Progenitor cell of endocrine pancreas (in vitro differentiated cells): Measurements from ENCODE around the gene MPIG6B. TPM values are rescaled to one million over a fixed set of nuclear protein-coding genes. Genes with fewer than 3 reads are reported as not detected.

Experiments used
- DNase-seq: peaks from one replicate; pipeline ENCODE4 v3.0.0; 2021; ENCODE audit warnings: low spot score; ENCODE audit not compliant: unreplicated experiment
- H3K27ac Mint-ChIP-seq: 2 replicates; pipeline ENCODE4 v1.8.0; 2021; ENCODE audit warnings: mild to moderate bottlenecking, moderate library complexity, mixed read lengths
- H3K27me3 Mint-ChIP-seq: 2 replicates; pipeline ENCODE4 v1.8.0; 2021; ENCODE audit warnings: mixed read lengths
- H3K36me3 Mint-ChIP-seq: 2 replicates; pipeline ENCODE4 v1.8.0; 2022; ENCODE audit warnings: mixed read lengths; ENCODE audit not compliant: insufficient read depth
- H3K4me1 Mint-ChIP-seq: 2 replicates; pipeline ENCODE4 v1.8.0; 2021; ENCODE audit warnings: low read depth, mixed read lengths
- H3K4me3 Mint-ChIP-seq: 2 replicates; pipeline ENCODE4 v1.8.0; 2021; ENCODE audit warnings: low read depth, mild to moderate bottlenecking, moderate library complexity, mixed read lengths
- H3K9me3 Mint-ChIP-seq: 2 replicates; pipeline ENCODE4 v1.8.0; 2021; ENCODE audit warnings: low read depth, mixed read lengths
- total RNA-seq: library from RNA; stranded (reverse); gene quantifications from 2 replicates; pipeline ENCODE4 v1.2.1, GENCODE V29; 2021
- TF ChIP-seq, protein P1 (sequence below): fragments of 200-600 bp; sonication (generic); IDR thresholded peaks from one replicate; pipeline ENCODE4 v1.5.0; 2021; ENCODE audit warnings: antibody characterized with exemption, mild to moderate bottlenecking; ENCODE audit not compliant: unreplicated experiment

MPIG6B gene
- total RNA-seq, 1 donor from 2014 or later: not detected

DNA sequence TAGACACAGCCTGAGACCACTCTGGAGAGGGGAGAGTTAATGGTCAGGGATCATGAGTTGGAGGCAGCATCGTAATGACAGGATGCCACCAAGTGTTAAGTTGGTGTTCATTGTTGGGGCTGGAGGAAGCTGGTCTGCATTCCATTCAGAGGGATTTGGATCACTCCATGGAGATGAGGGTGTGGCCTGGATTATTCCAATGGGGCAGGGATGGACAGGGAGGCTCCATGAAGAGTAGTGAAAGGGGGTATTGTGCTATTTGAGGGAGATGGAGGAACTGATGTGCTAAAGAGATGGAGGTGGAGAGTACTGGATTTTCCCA is 40.4 kb downstream of the MPIG6B start:
- Mint-ChIP-seq H3K4me3 (no peak overlapping the region), H3K27me3 (no peaks in the 10 kb centered on the region), H3K4me1 (no peaks in the 10 kb centered on the region), H3K27ac (no peak overlapping the region), H3K9me3 (no peaks in the 10 kb centered on the region), H3K36me3 (peaks cover 5% of the 10 kb centered on the region)
- TF ChIP-seq, protein P1, sequence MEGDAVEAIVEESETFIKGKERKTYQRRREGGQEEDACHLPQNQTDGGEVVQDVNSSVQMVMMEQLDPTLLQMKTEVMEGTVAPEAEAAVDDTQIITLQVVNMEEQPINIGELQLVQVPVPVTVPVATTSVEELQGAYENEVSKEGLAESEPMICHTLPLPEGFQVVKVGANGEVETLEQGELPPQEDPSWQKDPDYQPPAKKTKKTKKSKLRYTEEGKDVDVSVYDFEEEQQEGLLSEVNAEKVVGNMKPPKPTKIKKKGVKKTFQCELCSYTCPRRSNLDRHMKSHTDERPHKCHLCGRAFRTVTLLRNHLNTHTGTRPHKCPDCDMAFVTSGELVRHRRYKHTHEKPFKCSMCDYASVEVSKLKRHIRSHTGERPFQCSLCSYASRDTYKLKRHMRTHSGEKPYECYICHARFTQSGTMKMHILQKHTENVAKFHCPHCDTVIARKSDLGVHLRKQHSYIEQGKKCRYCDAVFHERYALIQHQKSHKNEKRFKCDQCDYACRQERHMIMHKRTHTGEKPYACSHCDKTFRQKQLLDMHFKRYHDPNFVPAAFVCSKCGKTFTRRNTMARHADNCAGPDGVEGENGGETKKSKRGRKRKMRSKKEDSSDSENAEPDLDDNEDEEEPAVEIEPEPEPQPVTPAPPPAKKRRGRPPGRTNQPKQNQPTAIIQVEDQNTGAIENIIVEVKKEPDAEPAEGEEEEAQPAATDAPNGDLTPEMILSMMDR: no peak
- DNase-seq: no peak

GRCh38 chr6:31764198-31764597 is 41.0 kb downstream of the MPIG6B start:
- no peak overlapping the region for H3K27ac Mint-ChIP-seq
- H3K4me1 Mint-ChIP-seq: no peaks in the 10 kb centered on the region
- peaks cover 2% of the 10 kb centered on the region for H3K36me3 Mint-ChIP-seq
- H3K27me3 Mint-ChIP-seq: no peaks in the 10 kb centered on the region
- TF ChIP-seq, protein P1: no peak
- H3K4me3 Mint-ChIP-seq: no peak overlapping the region
- no peaks in the 10 kb centered on the region for H3K9me3 Mint-ChIP-seq
- DNase-seq: no peak

DNA sequence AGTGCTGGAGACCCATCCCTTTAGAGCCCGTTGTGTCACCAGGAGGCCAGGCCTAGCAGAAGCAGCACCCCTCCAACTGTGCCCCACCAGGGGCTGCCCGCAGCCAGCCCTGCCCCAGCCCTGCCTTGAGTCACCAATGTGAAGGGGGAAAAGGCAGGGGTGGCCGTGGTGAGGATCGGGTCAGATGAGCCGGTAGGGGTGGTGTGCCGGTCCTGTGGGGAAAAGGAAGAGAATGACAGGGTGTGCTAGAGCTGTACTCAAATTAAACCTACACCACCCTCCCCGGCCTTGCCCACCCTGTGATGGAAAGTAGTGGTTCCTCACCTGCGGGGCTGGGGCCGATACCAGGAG is 42.4 kb downstream of the MPIG6B start:
- no peaks in the 10 kb centered on the region for H3K4me1 Mint-ChIP-seq
- peaks cover 2% of the 10 kb centered on the region for H3K36me3 Mint-ChIP-seq
- H3K9me3 Mint-ChIP-seq: no peaks in the 10 kb centered on the region
- H3K27ac Mint-ChIP-seq: no peak overlapping the region
- no peaks in the 10 kb centered on the region for H3K27me3 Mint-ChIP-seq
- TF ChIP-seq, protein P1: no peak
- no peak overlapping the region for H3K4me3 Mint-ChIP-seq
- DNase-seq: no peak

- H3K4me1 Mint-ChIP-seq: no peaks in the 10 kb centered on the region
- no peaks in the 10 kb centered on the region for H3K27me3 Mint-ChIP-seq
- H3K9me3 Mint-ChIP-seq: no peaks in the 10 kb centered on the region
- no peak overlapping the region for H3K27ac Mint-ChIP-seq
- DNase-seq: no peak
- H3K36me3 Mint-ChIP-seq: peaks cover 2% of the 10 kb centered on the region
- H3K4me3 Mint-ChIP-seq: peak overlapping the region; percentile 34
- TF ChIP-seq, protein P1: no peak
These were observed 43.0 kb downstream of the MPIG6B start for GRCh38 chr6:31765910-31766794.

GRCh38 chr6:31767096-31767645 is 44.0 kb downstream of the MPIG6B start:
- no peak for DNase-seq
- Mint-ChIP-seq H3K4me1 (no peaks in the 10 kb centered on the region), H3K27me3 (no peaks in the 10 kb centered on the region), H3K4me3 (no peak overlapping the region), H3K9me3 (no peaks in the 10 kb centered on the region), H3K36me3 (peaks cover 2% of the 10 kb centered on the region), H3K27ac (no peak overlapping the region)
- TF ChIP-seq, protein P1: no peak
